Psoas muscle (tissue), 8 donors: ENCODE results near the gene KLHL17. TPM values are rescaled to one million over a fixed set of nuclear protein-coding genes. Genes with fewer than 3 reads are reported as not detected.

Experiments used
- ATAC-seq, 4 donors: fragments of 200-7000 bp; cut with Tn5 transposase; one replicate each; pipeline ENCODE4 v1.9.1; 2020; ENCODE audit warnings: moderate library complexity in 3 of 4, mild to moderate bottlenecking in 2 of 4
- DNase-seq, 2 donors: peaks; one replicate each; pipeline ENCODE4 v3.0.0-alpha.2; 2020
- H3K27ac ChIP-seq: fragments of 200-600 bp; one replicate; pipeline ENCODE4 v1.8.0; 2022
- H3K27me3 ChIP-seq, 3 donors: fragments of 200-600 bp in 1 of 3; one replicate each; pipeline versions ENCODE4 v1.6.1 to v1.8.0; 2013 to 2022; ENCODE audit warnings: low read length in 2 of 3, mild to moderate bottlenecking in 2 of 3, moderate library complexity in 1 of 3; ENCODE audit not compliant: insufficient read depth in 3 of 3
- H3K36me3 ChIP-seq, 2 donors: fragments of 200-600 bp in 1 of 2; one replicate each; pipeline versions ENCODE4 v1.6.1 to v1.8.0; 2013 to 2022; ENCODE audit warnings: low read depth in 1 of 2, mild to moderate bottlenecking in 1 of 2, moderate library complexity in 1 of 2; ENCODE audit not compliant: insufficient read depth in 1 of 2
- H3K4me1 ChIP-seq: fragments of 200-600 bp; one replicate; pipeline ENCODE4 v1.8.0; 2022
- H3K4me3 ChIP-seq: fragments of 200-600 bp; one replicate; pipeline ENCODE4 v1.8.0; 2022; ENCODE audit warnings: mild to moderate bottlenecking
- H3K9me3 ChIP-seq: fragments of 200-600 bp; one replicate; pipeline ENCODE4 v1.8.0; 2022
- WGBS, 3 donors: extraction: QIAGEN DNeasy Blood & Tissue Kit; methylation state at CpG; one replicate each; pipeline versions ENCODE4 v1.1.6 to v1.1.7; 2013; 5-methylcytosine and 5-hydroxymethylcytosine counted together
- intact Hi-C, 2 donors: fragments of 100-400 bp; cut with DNase I; formaldehyde crosslinking; loops; one replicate each; pipeline versions ENCODE4 v1.11.0 to v1.14.2; 2022
- polyA plus RNA-seq, 3 donors: library from polyadenylated mRNA; stranded (reverse); fragments of 200-250 nt; gene quantifications; one replicate each; pipeline ENCODE4 v1.2.3, GENCODE V29; 2013
- total RNA-seq, 4 donors: library from RNA; stranded (reverse); fragmentation: NEBNext Ultra II Directional in 2 of 4; extraction: Animal tissue kit (Norgen Biotek cat#: 25700) in 2 of 4; gene quantifications; one replicate each; pipeline versions ENCODE4 v1.2.1 to v1.2.4, GENCODE V29; 2021 to 2023
- TF ChIP-seq, protein P1 (sequence below): fragments of 200-600 bp; IDR thresholded peaks from one replicate; pipeline ENCODE4 v1.8.0; 2022; ENCODE audit warnings: antibody characterized with exemption
- donor health status: healthy with polysubstance abuse.
- donor health status: DM: no; HTN: no; CAD: no; lungs with moderate emphysema.
- donor health status: Bipolar disorder and iron deficiency.
- donor health status: healthy.
- donor health status: DM: yes; HTN: yes; CAD: no.
- donor health status: DM: no; HTN: no; CAD: no.
- donor health status: DM: no; HTN: no; CAD: no.
- donor health status: DM: yes; HTN: yes; CAD: no.

Gene KLHL17
- total and polyA plus RNA-seq, 7 donors, result 2.1 to 5.5 (median 3.4) TPM

DNA sequence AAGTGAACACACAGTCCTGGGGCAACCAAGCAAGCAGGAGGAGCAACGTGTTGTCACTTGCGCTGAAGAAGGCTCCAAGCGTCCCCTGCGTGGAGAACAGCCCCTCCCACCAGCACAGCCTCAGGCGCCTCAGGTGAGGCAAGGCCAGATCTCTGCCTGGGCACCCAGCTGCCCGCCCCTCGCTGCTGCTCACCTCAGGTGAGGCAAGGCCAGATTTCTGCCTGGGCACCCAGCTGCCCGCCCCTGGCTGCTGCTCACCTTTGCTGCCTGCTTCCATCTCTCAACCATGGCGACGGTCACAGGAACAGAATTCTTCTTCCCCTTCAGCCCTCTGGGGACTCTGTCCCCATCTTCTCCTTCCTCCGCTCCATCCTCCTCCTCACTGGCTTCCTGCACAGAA is 3.7 kb upstream of the KLHL17 start:
- no peak for DNase-seq
- ATAC-seq, result no peak
- intact Hi-C loops, result no loop called here
- Histone ChIP-seq H3K4me1 (peaks cover 17% of the 10 kb centered on the region), H3K36me3 (peaks cover 5 to 53% of the 10 kb centered on the region in 2 donors), H3K9me3 (no peaks in the 10 kb centered on the region), H3K4me3 (no peak overlapping the region), H3K27ac (no peak overlapping the region), H3K27me3 (no peaks in the 10 kb centered on the region)
- 87 to 90% (median 88%) methylated on average over 11 of the region's 11 CpGs for WGBS, 3 donors
- TF ChIP-seq, protein P1, sequence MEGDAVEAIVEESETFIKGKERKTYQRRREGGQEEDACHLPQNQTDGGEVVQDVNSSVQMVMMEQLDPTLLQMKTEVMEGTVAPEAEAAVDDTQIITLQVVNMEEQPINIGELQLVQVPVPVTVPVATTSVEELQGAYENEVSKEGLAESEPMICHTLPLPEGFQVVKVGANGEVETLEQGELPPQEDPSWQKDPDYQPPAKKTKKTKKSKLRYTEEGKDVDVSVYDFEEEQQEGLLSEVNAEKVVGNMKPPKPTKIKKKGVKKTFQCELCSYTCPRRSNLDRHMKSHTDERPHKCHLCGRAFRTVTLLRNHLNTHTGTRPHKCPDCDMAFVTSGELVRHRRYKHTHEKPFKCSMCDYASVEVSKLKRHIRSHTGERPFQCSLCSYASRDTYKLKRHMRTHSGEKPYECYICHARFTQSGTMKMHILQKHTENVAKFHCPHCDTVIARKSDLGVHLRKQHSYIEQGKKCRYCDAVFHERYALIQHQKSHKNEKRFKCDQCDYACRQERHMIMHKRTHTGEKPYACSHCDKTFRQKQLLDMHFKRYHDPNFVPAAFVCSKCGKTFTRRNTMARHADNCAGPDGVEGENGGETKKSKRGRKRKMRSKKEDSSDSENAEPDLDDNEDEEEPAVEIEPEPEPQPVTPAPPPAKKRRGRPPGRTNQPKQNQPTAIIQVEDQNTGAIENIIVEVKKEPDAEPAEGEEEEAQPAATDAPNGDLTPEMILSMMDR, result no peak

GRCh38 chr1:958823-959730 is 1.3 kb upstream of the KLHL17 start, which contains the start of gene NOC2L:
Gene NOC2L, minus strand, starts transcription at chr1:959256. Its CDS starts 16 bp downstream, at chr1:959240.
- Histone ChIP-seq H3K4me1 (peaks cover 17% of the 10 kb centered on the region), H3K36me3 (peaks cover 4 to 41% of the 10 kb centered on the region in 2 donors), H3K4me3 (peak within 1 kb of the TSS; percentile 86), H3K27ac (peak within 1 kb of the TSS; percentile 76), H3K9me3 (no peaks in the 10 kb centered on the region), H3K27me3 (no peaks in the 10 kb centered on the region)
- TF ChIP-seq, protein P1, result no peak
- ATAC-seq (peak; percentile 95 to 97 (median 96)), DNase-seq (peak; percentile 92 to 97)
- intact Hi-C loops, result no loop called here
- WGBS, 3 donors, result 3 to 7% (median 6%) methylated on average over 70 to 101 of the region's 101 CpGs

- Histone ChIP-seq H3K27me3 (no peaks in the 10 kb centered on the region), H3K4me1 (peaks cover 17% of the 10 kb centered on the region), H3K27ac (no peak overlapping the region), H3K4me3 (peak overlapping the region; percentile 86), H3K9me3 (no peaks in the 10 kb centered on the region), H3K36me3 (peaks cover 2 to 33% of the 10 kb centered on the region in 2 donors)
- TF ChIP-seq, protein P1, result no peak
- 21 to 29% (median 27%) methylated on average over 43 to 57 of the region's 57 CpGs for WGBS, 3 donors
- ATAC-seq (peak; percentile 2 to 30 (median 22)), DNase-seq (peak in 1 of 2 donors; percentile 68)
- intact Hi-C loops, result no loop called here
Measured at GRCh38 chr1:959731-960362, 537 bp upstream of the KLHL17 start.

- H3K27me3 ChIP-seq, result peaks cover 0 to 4% (median 0%) of the 10 kb centered on the region in 3 donors
- DNase-seq (no peak), ATAC-seq (no peak)
- peaks cover 0 to 19% of the 10 kb centered on the region in 2 donors for H3K36me3 ChIP-seq
- TF ChIP-seq, protein P1, result no peak
- H3K4me1 ChIP-seq, result peaks cover 21% of the 10 kb centered on the region
- no peak overlapping the region for H3K27ac ChIP-seq
- 29 to 47% (median 39%) methylated on average over 31 to 56 of the region's 56 CpGs for WGBS, 3 donors
- H3K9me3 ChIP-seq, result no peaks in the 10 kb centered on the region
- intact Hi-C loops, result no loop called here
- H3K4me3 ChIP-seq, result peak overlapping the region; percentile 86
Measured at GRCh38 chr1:961132-961669, 817 bp downstream of the KLHL17 start.
